ENCODE data around the gene HOOK1.

Gene HOOK1

DNA sequence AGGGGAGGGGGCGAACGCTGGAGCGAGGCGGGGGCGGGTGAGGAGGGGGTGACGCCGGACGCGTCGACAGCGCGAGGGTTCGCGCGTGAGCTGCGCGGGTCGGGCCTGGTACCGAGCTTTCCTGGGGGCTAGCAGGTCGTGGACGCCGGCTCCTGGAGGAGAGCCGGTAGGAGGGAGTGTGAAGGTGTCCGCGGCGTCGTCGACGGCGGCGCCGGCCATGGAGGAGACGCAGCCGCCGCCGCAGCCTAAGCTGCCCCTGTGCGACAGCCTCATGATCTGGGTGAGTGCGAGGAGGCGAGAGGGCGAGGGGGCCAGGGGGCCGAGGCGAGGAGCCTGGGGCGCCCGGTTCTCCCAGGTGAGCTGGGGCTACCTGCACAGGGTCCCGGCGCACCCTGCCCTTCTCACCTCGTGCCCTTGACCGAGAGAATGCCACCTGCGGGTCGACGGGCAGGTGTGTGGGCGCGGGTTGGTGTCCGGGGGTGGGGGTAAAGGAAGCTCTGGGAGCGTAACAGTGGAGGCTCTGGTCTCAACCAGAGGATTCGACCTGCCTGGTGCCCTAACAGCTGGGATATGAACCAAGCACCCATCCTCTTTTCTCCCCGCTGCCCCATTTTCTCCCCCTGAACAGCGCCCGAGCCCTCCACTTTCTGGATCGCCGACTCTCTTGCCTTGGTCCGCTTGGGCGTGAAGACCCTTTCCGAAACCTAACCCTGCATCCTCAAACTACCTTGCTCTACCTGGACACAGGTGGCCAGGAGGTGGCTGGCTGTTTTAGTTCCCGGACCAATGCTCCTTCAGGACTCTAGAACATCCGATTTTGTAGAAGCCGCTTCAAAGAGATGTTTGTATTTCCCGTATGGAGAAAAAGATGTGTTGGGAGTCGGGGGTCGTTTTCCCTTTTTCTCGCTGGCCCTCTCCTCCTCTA is at the start of gene HOOK1:
Gene HOOK1, plus strand, starts transcription at position 49 of the 925 bp plus-strand sequence. Its CDS starts 169 bp downstream, at position 218.
- DNase-seq (ENCODE audit: low spot score) (peak; percentile 59), ATAC-seq (ENCODE audit: low read depth) (peak; percentile 52)
- Histone ChIP-seq H3K27ac (ENCODE audit: poor library complexity, severe bottlenecking) (no peak within 1 kb of the TSS), H3K27me3 (ENCODE audit: insufficient read depth, poor library complexity, severe bottlenecking) (no peaks in the 10 kb centered on the region), H3K9me3 (ENCODE audit: severe bottlenecking) (no peaks in the 10 kb centered on the region), H3K36me3 (ENCODE audit: low read depth) (no peaks in the 10 kb centered on the region), H3K4me3 (ENCODE audit: severe bottlenecking) (peak within 1 kb of the TSS; percentile 93), H3K4me1 (ENCODE audit: insufficient read depth, poor library complexity, severe bottlenecking) (peaks cover 10% of the 10 kb centered on the region)
- TF ChIP-seq, protein P1, sequence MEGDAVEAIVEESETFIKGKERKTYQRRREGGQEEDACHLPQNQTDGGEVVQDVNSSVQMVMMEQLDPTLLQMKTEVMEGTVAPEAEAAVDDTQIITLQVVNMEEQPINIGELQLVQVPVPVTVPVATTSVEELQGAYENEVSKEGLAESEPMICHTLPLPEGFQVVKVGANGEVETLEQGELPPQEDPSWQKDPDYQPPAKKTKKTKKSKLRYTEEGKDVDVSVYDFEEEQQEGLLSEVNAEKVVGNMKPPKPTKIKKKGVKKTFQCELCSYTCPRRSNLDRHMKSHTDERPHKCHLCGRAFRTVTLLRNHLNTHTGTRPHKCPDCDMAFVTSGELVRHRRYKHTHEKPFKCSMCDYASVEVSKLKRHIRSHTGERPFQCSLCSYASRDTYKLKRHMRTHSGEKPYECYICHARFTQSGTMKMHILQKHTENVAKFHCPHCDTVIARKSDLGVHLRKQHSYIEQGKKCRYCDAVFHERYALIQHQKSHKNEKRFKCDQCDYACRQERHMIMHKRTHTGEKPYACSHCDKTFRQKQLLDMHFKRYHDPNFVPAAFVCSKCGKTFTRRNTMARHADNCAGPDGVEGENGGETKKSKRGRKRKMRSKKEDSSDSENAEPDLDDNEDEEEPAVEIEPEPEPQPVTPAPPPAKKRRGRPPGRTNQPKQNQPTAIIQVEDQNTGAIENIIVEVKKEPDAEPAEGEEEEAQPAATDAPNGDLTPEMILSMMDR (IDR thresholded peaks at IDR 0.05; ENCODE audit: poor library complexity, severe bottlenecking), result no peak

- H3K9me3 ChIP-seq (ENCODE audit: severe bottlenecking), result no peaks in the 10 kb centered on the region
- peak; percentile 62 for DNase-seq (ENCODE audit: low spot score)
- ATAC-seq (ENCODE audit: low read depth), result peak; percentile 80
- no peaks in the 10 kb centered on the region for H3K27me3 ChIP-seq (ENCODE audit: insufficient read depth, poor library complexity, severe bottlenecking)
- H3K36me3 ChIP-seq (ENCODE audit: low read depth), result no peaks in the 10 kb centered on the region
- no peak overlapping the region for H3K4me3 ChIP-seq (ENCODE audit: severe bottlenecking)
- peak overlapping the region; percentile 20 for H3K27ac ChIP-seq (ENCODE audit: poor library complexity, severe bottlenecking)
- TF ChIP-seq, protein P1 (IDR thresholded peaks at IDR 0.05; ENCODE audit: poor library complexity, severe bottlenecking), result no peak
- H3K4me1 ChIP-seq (ENCODE audit: insufficient read depth, poor library complexity, severe bottlenecking), result peaks cover 19% of the 10 kb centered on the region
Observed at GRCh38 chr1:59765011-59765730, 49.6 kb upstream of the HOOK1 start.

DNA sequence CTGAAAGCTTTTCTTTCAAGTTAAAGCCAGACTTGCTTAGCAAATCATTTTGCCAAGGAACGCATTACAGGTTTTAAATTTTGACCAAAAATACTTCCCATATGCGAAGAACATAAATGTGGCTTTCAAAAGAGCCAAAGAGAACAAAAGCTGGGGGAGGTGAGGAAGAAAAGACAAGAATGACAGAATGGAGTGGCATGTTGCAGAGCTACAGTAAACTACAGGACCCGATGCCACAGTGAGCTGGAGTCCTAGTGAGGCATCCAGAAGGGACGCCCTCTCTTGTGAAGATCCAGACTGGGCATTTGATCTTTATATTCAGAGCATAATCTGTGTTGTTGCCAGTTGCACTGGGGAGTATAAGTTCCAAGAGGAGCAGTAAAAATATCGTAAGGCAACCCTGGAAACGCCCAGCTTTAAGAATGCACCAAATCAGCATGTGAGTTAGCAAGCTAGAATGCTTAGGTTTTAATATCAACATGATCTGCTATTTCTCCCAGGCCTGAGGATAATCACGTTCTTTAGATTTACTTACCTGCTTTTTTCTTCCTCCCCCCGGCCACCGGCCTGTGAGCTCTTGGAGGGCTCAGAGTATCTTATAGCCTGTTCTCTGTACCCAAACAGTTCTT is 48.4 kb upstream of the HOOK1 start:
- Histone ChIP-seq H3K9me3 (ENCODE audit: severe bottlenecking) (no peaks in the 10 kb centered on the region), H3K27ac (ENCODE audit: poor library complexity, severe bottlenecking) (no peak overlapping the region), H3K27me3 (ENCODE audit: insufficient read depth, poor library complexity, severe bottlenecking) (no peaks in the 10 kb centered on the region), H3K4me3 (ENCODE audit: severe bottlenecking) (no peak overlapping the region), H3K36me3 (ENCODE audit: low read depth) (no peaks in the 10 kb centered on the region), H3K4me1 (ENCODE audit: insufficient read depth, poor library complexity, severe bottlenecking) (peaks cover 15% of the 10 kb centered on the region)
- no peak for ATAC-seq (ENCODE audit: low read depth)
- TF ChIP-seq, protein P1 (IDR thresholded peaks at IDR 0.05; ENCODE audit: poor library complexity, severe bottlenecking), result no peak
- no peak for DNase-seq (ENCODE audit: low spot score)

- Histone ChIP-seq H3K27ac (ENCODE audit: poor library complexity, severe bottlenecking) (no peak overlapping the region), H3K9me3 (ENCODE audit: severe bottlenecking) (no peaks in the 10 kb centered on the region), H3K36me3 (ENCODE audit: low read depth) (no peaks in the 10 kb centered on the region), H3K4me1 (ENCODE audit: insufficient read depth, poor library complexity, severe bottlenecking) (peaks cover 11% of the 10 kb centered on the region), H3K4me3 (ENCODE audit: severe bottlenecking) (no peak overlapping the region), H3K27me3 (ENCODE audit: insufficient read depth, poor library complexity, severe bottlenecking) (no peaks in the 10 kb centered on the region)
- TF ChIP-seq, protein P1 (IDR thresholded peaks at IDR 0.05; ENCODE audit: poor library complexity, severe bottlenecking), result no peak
- DNase-seq (ENCODE audit: low spot score) (no peak), ATAC-seq (ENCODE audit: low read depth) (no peak)
Observed at GRCh38 chr1:59767119-59767518, 47.6 kb upstream of the HOOK1 start.
